Measurements from ENCODE around the gene MICAL3. TPM values are rescaled to one million over a fixed set of nuclear protein-coding genes. Genes with fewer than 3 reads are reported as not detected.

Gene MICAL3
- total RNA-seq, 1 donor from 2014 or later, result 47.9 TPM

- no peak for DNase-seq (ENCODE audit: extremely low spot score, unreplicated experiment)
- Mint-ChIP-seq H3K27ac (ENCODE audit: unreplicated experiment) (no peak overlapping the region), H3K9me3 (ENCODE audit: unreplicated experiment) (no peaks in the 10 kb centered on the region), H3K36me3 (ENCODE audit: unreplicated experiment) (no peaks in the 10 kb centered on the region), H3K4me3 (ENCODE audit: unreplicated experiment) (no peak overlapping the region), H3K4me1 (ENCODE audit: unreplicated experiment) (peaks cover 28% of the 10 kb centered on the region), H3K27me3 (ENCODE audit: unreplicated experiment) (no peaks in the 10 kb centered on the region)
- no peak for TF ChIP-seq CTCF (IDR thresholded peaks at IDR 0.05)
Observed at GRCh38 chr22:17928391-17928790, 96.0 kb downstream of the MICAL3 start.

GRCh38 chr22:17927062-17927461 lies 97.3 kb downstream of the MICAL3 start:
- no peak overlapping the region for H3K27ac Mint-ChIP-seq (ENCODE audit: unreplicated experiment)
- TF ChIP-seq CTCF (IDR thresholded peaks at IDR 0.05), result no peak
- no peaks in the 10 kb centered on the region for H3K9me3 Mint-ChIP-seq (ENCODE audit: unreplicated experiment)
- peaks cover 41% of the 10 kb centered on the region for H3K4me1 Mint-ChIP-seq (ENCODE audit: unreplicated experiment)
- H3K36me3 Mint-ChIP-seq (ENCODE audit: unreplicated experiment), result no peaks in the 10 kb centered on the region
- no peak for DNase-seq (ENCODE audit: extremely low spot score, unreplicated experiment)
- no peak overlapping the region for H3K4me3 Mint-ChIP-seq (ENCODE audit: unreplicated experiment)
- no peaks in the 10 kb centered on the region for H3K27me3 Mint-ChIP-seq (ENCODE audit: unreplicated experiment)

- Mint-ChIP-seq H3K4me3 (ENCODE audit: unreplicated experiment) (no peak overlapping the region), H3K27me3 (ENCODE audit: unreplicated experiment) (no peaks in the 10 kb centered on the region), H3K9me3 (ENCODE audit: unreplicated experiment) (no peaks in the 10 kb centered on the region), H3K4me1 (ENCODE audit: unreplicated experiment) (peaks cover 45% of the 10 kb centered on the region), H3K27ac (ENCODE audit: unreplicated experiment) (no peak overlapping the region), H3K36me3 (ENCODE audit: unreplicated experiment) (no peaks in the 10 kb centered on the region)
- DNase-seq (ENCODE audit: extremely low spot score, unreplicated experiment), result no peak
- no peak for TF ChIP-seq CTCF (IDR thresholded peaks at IDR 0.05)
Observed at GRCh38 chr22:17926516-17926915, 97.8 kb downstream of the MICAL3 start.

- H3K4me1 Mint-ChIP-seq (ENCODE audit: unreplicated experiment), result peaks cover 45% of the 10 kb centered on the region
- no peak for DNase-seq (ENCODE audit: extremely low spot score, unreplicated experiment)
- H3K9me3 Mint-ChIP-seq (ENCODE audit: unreplicated experiment), result no peaks in the 10 kb centered on the region
- no peak for TF ChIP-seq CTCF (IDR thresholded peaks at IDR 0.05)
- no peak overlapping the region for H3K4me3 Mint-ChIP-seq (ENCODE audit: unreplicated experiment)
- H3K36me3 Mint-ChIP-seq (ENCODE audit: unreplicated experiment), result no peaks in the 10 kb centered on the region
- H3K27me3 Mint-ChIP-seq (ENCODE audit: unreplicated experiment), result no peaks in the 10 kb centered on the region
- no peak overlapping the region for H3K27ac Mint-ChIP-seq (ENCODE audit: unreplicated experiment)
Observed at GRCh38 chr22:17925431-17925841, 98.9 kb downstream of the MICAL3 start.

- no peak for DNase-seq (ENCODE audit: extremely low spot score, unreplicated experiment)
- H3K36me3 Mint-ChIP-seq (ENCODE audit: unreplicated experiment), result no peaks in the 10 kb centered on the region
- H3K4me1 Mint-ChIP-seq (ENCODE audit: unreplicated experiment), result peaks cover 46% of the 10 kb centered on the region
- no peaks in the 10 kb centered on the region for H3K9me3 Mint-ChIP-seq (ENCODE audit: unreplicated experiment)
- H3K27ac Mint-ChIP-seq (ENCODE audit: unreplicated experiment), result no peak overlapping the region
- H3K4me3 Mint-ChIP-seq (ENCODE audit: unreplicated experiment), result no peak overlapping the region
- no peak for TF ChIP-seq CTCF (IDR thresholded peaks at IDR 0.05)
- H3K27me3 Mint-ChIP-seq (ENCODE audit: unreplicated experiment), result no peaks in the 10 kb centered on the region
Observed at GRCh38 chr22:17924735-17925364, 99.5 kb downstream of the MICAL3 start.

Data from osteocyte (in vitro differentiated cells).